H9 (cell line): Measurements from ENCODE around the gene ARHGAP22. TPM values are rescaled to one million over a fixed set of nuclear protein-coding genes. Genes with fewer than 3 reads are reported as not detected.

Experiments used
- DNase-seq: peaks from one replicate; pipeline ENCODE4 v3.0.0-alpha.2; 2017
- H2AFZ ChIP-seq: one replicate; pipeline ENCODE4 v1.6.1; 2013; ENCODE audit warnings: mild to moderate bottlenecking, low read length, control low read depth, moderate library complexity
- H2AK5ac ChIP-seq: 2 replicates; pipeline ENCODE4 v1.6.1; 2013; ENCODE audit warnings: low read length, control low read depth, mixed read lengths; ENCODE audit not compliant: insufficient read length
- H2BK120ac ChIP-seq: one replicate; pipeline ENCODE4 v1.6.1; 2013; ENCODE audit warnings: low read depth, mild to moderate bottlenecking, low read length, control low read depth, inconsistent platforms; ENCODE audit not compliant: poor library complexity, severe bottlenecking
- H2BK12ac ChIP-seq: 2 replicates; pipeline ENCODE4 v1.6.1; 2013; ENCODE audit warnings: low read length, control low read depth, mixed read lengths, low read depth; ENCODE audit not compliant: insufficient read length
- H2BK15ac ChIP-seq: 2 replicates; pipeline ENCODE4 v1.6.1; 2013; ENCODE audit warnings: low read depth, low read length, control low read depth
- H2BK20ac ChIP-seq: one replicate; pipeline ENCODE4 v1.6.1; 2013; ENCODE audit warnings: low read depth, mild to moderate bottlenecking, low read length, control low read depth, inconsistent platforms; ENCODE audit not compliant: poor library complexity, severe bottlenecking
- H2BK5ac ChIP-seq: 2 replicates; pipeline ENCODE4 v1.6.1; 2013; ENCODE audit warnings: low read length, control low read depth, mixed read lengths; ENCODE audit not compliant: insufficient read length
- H3K14ac ChIP-seq: 2 replicates; pipeline ENCODE4 v1.6.1; 2013; ENCODE audit warnings: low read length, control low read depth; ENCODE audit not compliant: insufficient read depth
- H3K18ac ChIP-seq: 2 replicates; pipeline ENCODE4 v1.6.1; 2013; ENCODE audit warnings: low read depth, mild to moderate bottlenecking, mixed read lengths, low read length, control low read depth; ENCODE audit not compliant: insufficient read length
- H3K23ac ChIP-seq: 2 replicates; pipeline ENCODE4 v1.6.1; 2013; ENCODE audit warnings: low read length, control low read depth, mixed read lengths, low read depth; ENCODE audit not compliant: insufficient read length
- H3K23me2 ChIP-seq: 2 replicates; pipeline ENCODE4 v1.6.1; 2013; ENCODE audit warnings: low read depth, mild to moderate bottlenecking, mixed read lengths, low read length, control low read depth; ENCODE audit not compliant: insufficient read length, poor library complexity, severe bottlenecking
- H3K27ac ChIP-seq: 2 replicates; pipeline ENCODE4 v1.5.1; 2013; ENCODE audit warnings: low read length, control low read depth, mixed read lengths, low read depth; ENCODE audit not compliant: insufficient read length
- H3K27me3 ChIP-seq: 2 replicates; pipeline ENCODE4 v1.6.1; 2013; ENCODE audit warnings: low read length, control low read depth, inconsistent platforms; ENCODE audit not compliant: insufficient read depth
- H3K4ac ChIP-seq: 2 replicates; pipeline ENCODE4 v1.6.1; 2013; ENCODE audit warnings: low read depth, mild to moderate bottlenecking, control low read depth, inconsistent platforms, low read length, moderate library complexity
- H3K4me1 ChIP-seq: 2 replicates; pipeline ENCODE4 v1.6.1; 2013; ENCODE audit warnings: low read length, control low read depth, inconsistent platforms; ENCODE audit not compliant: insufficient read depth
- H3K4me2 ChIP-seq: 2 replicates; pipeline ENCODE4 v1.6.1; 2013; ENCODE audit warnings: low read length, control low read depth, mixed read lengths; ENCODE audit not compliant: insufficient read length, insufficient read depth
- H3K56ac ChIP-seq: 2 replicates; pipeline ENCODE4 v1.6.1; 2013; ENCODE audit warnings: low read depth, mild to moderate bottlenecking, mixed read lengths, low read length, control low read depth; ENCODE audit not compliant: insufficient read length
- H3K79me1 ChIP-seq: 2 replicates; pipeline ENCODE4 v1.6.1; 2013; ENCODE audit warnings: low read depth, mild to moderate bottlenecking, moderate library complexity, low read length, control low read depth, inconsistent platforms; ENCODE audit not compliant: insufficient read depth, poor library complexity, severe bottlenecking
- H3K79me2 ChIP-seq: 2 replicates; pipeline ENCODE4 v1.6.1; 2013; ENCODE audit warnings: low read length, control low read depth, inconsistent platforms; ENCODE audit not compliant: insufficient read depth
- H3K9ac ChIP-seq: 2 replicates; pipeline ENCODE4 v1.6.1; 2013; ENCODE audit warnings: low read length, control low read depth, mixed read lengths; ENCODE audit not compliant: insufficient read length; ENCODE audit errors: extremely low read depth
- H3K9me3 ChIP-seq: one replicate; pipeline ENCODE4 v1.6.1; 2013; ENCODE audit warnings: low read depth, low read length, inconsistent platforms; ENCODE audit not compliant: control insufficient read depth
- H3T11ph ChIP-seq: one replicate; pipeline ENCODE4 v1.6.1; 2013; ENCODE audit warnings: mild to moderate bottlenecking, low read length, control low read depth, inconsistent platforms
- H4K20me1 ChIP-seq: one replicate; pipeline ENCODE4 v1.6.1; 2013; ENCODE audit not compliant: control insufficient read depth, insufficient read length, insufficient read depth
- H4K5ac ChIP-seq: 2 replicates; pipeline ENCODE4 v1.6.1; 2013; ENCODE audit warnings: low read depth, mild to moderate bottlenecking, mixed read lengths, low read length, control low read depth; ENCODE audit not compliant: insufficient read length
- H4K8ac ChIP-seq: replicated peaks from 2 replicates; pipeline ENCODE4 v1.6.1; 2013; ENCODE audit warnings: low read length, control low read depth, mixed read lengths, low read depth; ENCODE audit not compliant: insufficient read length
- H4K91ac ChIP-seq: 2 replicates; pipeline ENCODE4 v1.6.1; 2013; ENCODE audit warnings: low read depth, mild to moderate bottlenecking, moderate library complexity, mixed read lengths, low read length, control low read depth; ENCODE audit not compliant: insufficient read length
- H3K27ac Mint-ChIP-seq, 3 experiments: 2 replicates in 2 of 3; 3 replicates in 1 of 3; pipeline ENCODE4 v1.8.0; 2020 to 2021; ENCODE audit warnings: mixed read lengths in 3 of 3, mild to moderate bottlenecking in 1 of 3, moderate library complexity in 1 of 3
- H3K27me3 Mint-ChIP-seq: 2 replicates; pipeline ENCODE4 v1.8.0; 2021; ENCODE audit warnings: low read depth, mild to moderate bottlenecking, moderate library complexity, mixed read lengths
- H3K36me3 Mint-ChIP-seq, 3 experiments: 2 replicates in 2 of 3; 3 replicates in 1 of 3; pipeline ENCODE4 v1.8.0; 2020 to 2021; ENCODE audit warnings: low read depth in 3 of 3, mixed read lengths in 3 of 3; ENCODE audit not compliant: insufficient read depth in 1 of 3
- H3K4me1 Mint-ChIP-seq, 2 experiments: 2 replicates each; pipeline ENCODE4 v1.8.0; 2020; ENCODE audit warnings: mixed read lengths in 2 of 2
- H3K4me3 Mint-ChIP-seq, 2 experiments: 2 replicates in 1 of 2; 3 replicates in 1 of 2; pipeline ENCODE4 v1.8.0; 2020 to 2021; ENCODE audit warnings: mild to moderate bottlenecking in 2 of 2, mixed read lengths in 2 of 2, moderate library complexity in 1 of 2
- H3K9me3 Mint-ChIP-seq, 2 experiments: 2 replicates in 1 of 2; 3 replicates in 1 of 2; pipeline ENCODE4 v1.8.0; 2020; ENCODE audit warnings: mild to moderate bottlenecking in 2 of 2, mixed read lengths in 2 of 2, moderate library complexity in 1 of 2
- CTCF ChIP-seq: fragments of 200-600 bp; sonication (generic); conservative IDR thresholded peaks from 3 replicates; pipeline ENCODE4 v1.8.0; 2021; ENCODE audit warnings: antibody characterized with exemption, mild to moderate bottlenecking
- WGBS: extraction: QIAGEN DNeasy Blood & Tissue Kit; methylation state at CpG from one replicate; pipeline ENCODE4 v1.1.7; 2013; ENCODE audit warnings: missing lambda C conversion rate, low lambda C conversion rate, mixed read lengths; ENCODE audit not compliant: insufficient read length; ENCODE audit errors: extremely low coverage; 5-methylcytosine and 5-hydroxymethylcytosine counted together
- total RNA-seq: library from RNA; stranded (reverse); gene quantifications from 2 replicates; pipeline ENCODE4 v1.2.1, GENCODE V29; 2021

ARHGAP22 gene
- total RNA-seq, 1 experiment from 2014 or later = 7.4 TPM

GRCh38 chr10:48610585-48611093 lies 5.8 kb upstream of the ARHGAP22 start:
- no peaks in the 10 kb centered on the region for H3K23me2 ChIP-seq
- WGBS = no CpG with 5 or more reads among the region's 4 CpGs
- no peak overlapping the region for H4K5ac ChIP-seq
- no peak overlapping the region for H3K27ac ChIP-seq
- no peak overlapping the region for H3K14ac ChIP-seq
- H2BK12ac ChIP-seq = no peak overlapping the region
- no peak overlapping the region for H3K18ac ChIP-seq
- H4K8ac ChIP-seq = no peak overlapping the region
- no peak for TF ChIP-seq CTCF
- H3K9me3 Mint-ChIP-seq = peaks cover 0 to 3% of the 10 kb centered on the region in 2 experiments; a peak in 1 of 5 replicates
- H3K23ac ChIP-seq = no peak overlapping the region
- no peaks in the 10 kb centered on the region for H3K9me3 ChIP-seq
- H3K56ac ChIP-seq = no peak overlapping the region
- no peak overlapping the region for H2BK15ac ChIP-seq
- H3K27ac Mint-ChIP-seq = no peak overlapping the region; a peak in 2 of 7 replicates
- peaks cover 30% of the 10 kb centered on the region for H3K27me3 Mint-ChIP-seq
- H3K9ac ChIP-seq = no peak overlapping the region
- H3K79me2 ChIP-seq = no peaks in the 10 kb centered on the region
- H4K91ac ChIP-seq = no peak overlapping the region
- H3K79me1 ChIP-seq = no peaks in the 10 kb centered on the region
- H2BK20ac ChIP-seq = no peak overlapping the region
- no peaks in the 10 kb centered on the region; a peak in 1 of 7 replicates for H3K36me3 Mint-ChIP-seq
- H2BK5ac ChIP-seq = no peak overlapping the region
- H3K4me3 Mint-ChIP-seq = no peak overlapping the region
- 0 out of 2 replicates have a peak, but pooled peaks cover 4% of the 10 kb centered on the region for H3K4me1 ChIP-seq
- H2AK5ac ChIP-seq = no peak overlapping the region
- DNase-seq = no peak
- no peak overlapping the region for H3T11ph ChIP-seq
- no peaks in the 10 kb centered on the region for H4K20me1 ChIP-seq
- H2BK120ac ChIP-seq = no peak overlapping the region
- no peak overlapping the region for H3K4me2 ChIP-seq
- H2AFZ ChIP-seq = no peak overlapping the region
- H3K27me3 ChIP-seq = no peaks in the 10 kb centered on the region; the same call in 1 of the 2 replicates
- no peak overlapping the region for H3K4ac ChIP-seq
- H3K4me1 Mint-ChIP-seq = peaks cover 12 to 18% of the 10 kb centered on the region in 2 experiments
